T-helper 9 cell (primary cell): Measurements from ENCODE around the gene ZNF469.
"Not testable (repeated sequence)": the region's sequence is repeated elsewhere in the genome, so short reads cannot be mapped to it uniquely, and the experiment has no call there.

Experiments used
- DNase-seq: peaks from one replicate; pipeline ENCODE4 v3.0.0-alpha.2; 2020

The ZNF469 gene

DNA sequence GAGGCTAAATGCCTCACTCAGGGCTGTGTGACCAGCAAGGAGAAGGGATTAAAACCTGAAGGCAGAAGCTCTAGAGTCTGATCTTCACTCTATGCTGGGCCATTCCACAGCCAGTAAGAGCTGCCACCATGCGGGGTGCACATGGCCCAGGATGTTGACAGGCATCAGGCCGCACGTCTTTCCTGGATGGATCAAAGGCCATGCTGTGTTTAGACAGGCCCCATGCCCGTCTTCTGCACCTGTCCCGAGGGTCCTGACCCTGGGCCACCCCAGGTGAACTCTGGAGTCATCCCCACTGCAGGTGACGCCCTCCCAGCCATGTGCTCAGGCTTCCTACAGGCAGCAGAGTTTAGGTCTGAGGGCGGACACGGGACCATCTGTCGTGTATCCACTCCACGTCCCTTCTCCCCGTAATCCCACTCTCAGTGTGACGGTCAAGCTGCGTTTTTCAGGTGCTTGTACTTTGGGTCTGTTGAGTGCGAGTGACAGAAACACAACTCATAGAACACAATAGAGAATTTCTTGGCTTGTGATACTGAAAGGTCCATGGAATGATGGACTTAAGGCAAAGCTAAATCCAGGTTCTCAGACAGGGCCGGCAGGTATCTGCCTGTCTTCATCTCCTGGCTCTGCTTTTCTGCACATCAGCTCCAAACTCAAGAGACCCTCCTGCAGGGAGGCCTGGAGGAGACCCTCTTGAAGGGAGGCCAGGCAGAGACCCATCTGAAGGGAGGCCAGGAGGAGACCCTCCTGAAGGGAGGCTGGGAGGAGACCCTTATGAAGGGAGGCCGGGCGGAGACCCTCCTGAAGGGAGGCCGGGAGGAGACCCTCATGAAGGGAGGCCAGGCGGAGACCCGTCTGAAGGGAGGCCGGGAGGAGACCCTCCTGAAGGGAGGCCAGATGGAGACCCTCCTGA, 13.2 kb downstream of the ZNF469 start:
- DNase-seq, result no peak

DNA sequence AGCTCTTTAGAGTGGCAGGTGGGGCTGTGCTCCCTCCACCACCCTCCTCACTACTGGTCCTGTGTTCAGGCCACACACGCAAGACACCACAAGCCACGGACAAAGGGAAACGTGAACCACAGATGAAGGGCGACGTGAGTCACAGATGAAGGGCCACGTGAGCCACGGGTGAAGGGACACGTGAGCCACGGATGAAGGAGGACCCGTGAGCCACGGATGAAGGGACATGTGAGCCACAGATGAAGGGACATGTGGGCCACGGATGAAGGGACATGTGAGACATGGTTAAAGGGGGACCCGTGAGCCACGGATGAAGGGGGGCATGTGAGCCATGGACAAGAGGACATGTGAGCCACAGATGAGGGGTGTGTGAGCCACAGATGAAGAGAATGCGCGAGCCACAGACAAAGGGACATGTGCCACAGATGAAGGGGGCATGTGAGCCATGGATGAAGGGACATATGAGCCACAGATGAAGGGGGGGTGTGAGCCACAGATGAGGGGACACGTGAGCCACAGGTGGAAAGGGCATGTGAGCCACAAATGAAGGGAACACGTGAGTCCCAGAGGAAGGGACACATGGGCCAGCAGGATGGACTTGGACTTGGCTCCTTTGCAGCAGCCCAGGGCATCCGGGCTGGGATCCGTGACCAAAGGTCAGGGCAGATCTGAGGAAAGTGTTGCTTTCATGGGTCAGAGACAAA, 15.6 kb downstream of the ZNF469 start:
- DNase-seq, result no peak

DNA sequence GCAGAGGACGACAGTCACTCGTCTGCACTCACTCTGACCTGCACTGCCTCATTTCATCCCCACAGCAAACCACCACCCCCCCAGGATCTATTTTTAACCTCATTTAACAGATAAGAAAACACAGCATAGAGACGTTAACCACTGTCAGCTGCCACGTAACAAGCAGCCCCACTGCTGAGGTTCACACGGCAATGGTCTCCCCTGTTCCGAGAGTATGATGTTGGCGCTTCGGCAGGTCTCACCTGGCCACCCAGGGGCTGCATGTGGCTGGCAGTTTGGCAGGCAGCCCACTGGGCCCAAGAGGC, 16.1 kb downstream of the ZNF469 start:
- no peak for DNase-seq

DNA sequence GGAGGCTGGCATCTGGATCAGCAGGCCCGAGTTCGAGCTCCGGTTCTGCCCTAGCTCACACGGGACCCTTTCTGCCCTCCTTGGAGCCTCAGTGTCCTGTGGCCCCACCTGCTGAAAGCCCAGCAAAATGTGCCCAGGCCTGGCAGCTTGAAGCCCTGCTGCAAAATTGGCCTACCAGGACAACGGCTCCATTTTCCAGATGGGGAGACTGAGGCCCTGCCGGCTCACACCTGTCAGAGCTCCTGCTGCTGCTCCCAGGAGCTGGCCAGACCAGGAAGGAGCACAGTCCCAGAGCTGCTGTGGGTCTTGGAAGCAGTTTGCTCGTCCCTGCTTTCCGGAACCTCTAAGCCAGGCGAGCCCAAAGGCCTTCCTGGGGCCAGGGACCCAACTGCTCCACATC, 17.4 kb downstream of the ZNF469 start:
- DNase-seq, result no peak

DNA sequence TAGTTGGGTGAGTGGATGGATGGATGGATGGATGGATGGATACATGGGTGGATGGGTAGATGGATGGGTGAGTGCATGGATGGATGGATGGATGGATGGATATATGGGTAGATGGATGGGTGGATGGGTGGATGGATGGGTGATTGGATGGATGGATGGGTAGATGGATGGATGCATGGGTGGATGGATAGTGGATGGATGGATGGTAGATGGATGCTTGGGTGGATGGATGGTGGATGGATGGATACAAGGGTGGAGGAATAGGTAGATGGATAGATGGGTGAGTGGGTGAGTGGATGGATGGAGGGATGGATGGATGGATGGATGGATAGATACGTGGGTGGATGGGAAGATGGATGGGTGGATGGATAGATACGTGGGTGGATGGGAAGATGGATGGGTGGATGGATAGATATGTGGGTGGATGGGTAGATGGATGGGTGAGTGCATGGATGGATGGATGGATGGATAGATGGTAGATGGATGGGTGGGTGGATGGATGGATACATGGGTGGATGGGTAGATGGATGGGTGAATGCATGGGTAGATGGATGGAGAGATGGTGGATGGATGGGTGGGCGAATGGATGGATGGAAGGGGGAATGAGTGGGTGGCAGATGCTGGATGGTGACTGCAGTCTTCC, 19.0 kb downstream of the ZNF469 start:
- no peak for DNase-seq

DNA sequence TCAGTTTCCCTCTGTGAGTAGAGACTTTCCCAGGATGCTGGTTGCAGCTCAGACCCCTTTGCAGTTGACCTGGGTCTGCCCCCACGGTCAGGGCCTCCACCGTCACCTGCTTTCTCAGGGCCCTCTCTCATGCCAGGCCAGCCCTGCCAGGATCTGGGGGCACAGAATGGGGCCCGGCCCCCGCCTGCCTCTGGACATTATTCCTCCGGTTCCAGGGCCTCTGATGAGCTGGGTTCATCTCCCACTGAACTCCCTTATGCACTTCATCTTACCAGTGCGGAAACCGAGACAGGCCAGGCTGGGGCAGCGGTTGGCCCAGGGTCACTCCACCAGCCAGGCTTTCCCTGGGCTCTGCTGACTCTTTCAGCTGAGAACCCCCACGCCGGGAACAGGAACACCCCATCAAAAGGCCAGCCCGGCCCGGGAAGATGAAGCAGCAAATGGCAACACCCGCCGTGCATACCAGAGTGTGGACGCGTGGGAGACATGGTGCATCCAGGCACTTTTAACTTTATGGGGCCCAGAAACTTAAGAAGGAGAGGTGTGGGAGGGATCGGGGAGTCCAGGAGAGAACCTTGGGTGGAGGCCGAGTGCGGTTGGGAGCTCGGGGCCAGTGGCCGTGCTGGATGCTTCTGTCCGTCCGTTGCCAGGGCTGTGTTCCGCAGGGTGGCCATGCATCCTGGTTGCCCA, 19.9 kb downstream of the ZNF469 start:
- no peak for DNase-seq

DNA sequence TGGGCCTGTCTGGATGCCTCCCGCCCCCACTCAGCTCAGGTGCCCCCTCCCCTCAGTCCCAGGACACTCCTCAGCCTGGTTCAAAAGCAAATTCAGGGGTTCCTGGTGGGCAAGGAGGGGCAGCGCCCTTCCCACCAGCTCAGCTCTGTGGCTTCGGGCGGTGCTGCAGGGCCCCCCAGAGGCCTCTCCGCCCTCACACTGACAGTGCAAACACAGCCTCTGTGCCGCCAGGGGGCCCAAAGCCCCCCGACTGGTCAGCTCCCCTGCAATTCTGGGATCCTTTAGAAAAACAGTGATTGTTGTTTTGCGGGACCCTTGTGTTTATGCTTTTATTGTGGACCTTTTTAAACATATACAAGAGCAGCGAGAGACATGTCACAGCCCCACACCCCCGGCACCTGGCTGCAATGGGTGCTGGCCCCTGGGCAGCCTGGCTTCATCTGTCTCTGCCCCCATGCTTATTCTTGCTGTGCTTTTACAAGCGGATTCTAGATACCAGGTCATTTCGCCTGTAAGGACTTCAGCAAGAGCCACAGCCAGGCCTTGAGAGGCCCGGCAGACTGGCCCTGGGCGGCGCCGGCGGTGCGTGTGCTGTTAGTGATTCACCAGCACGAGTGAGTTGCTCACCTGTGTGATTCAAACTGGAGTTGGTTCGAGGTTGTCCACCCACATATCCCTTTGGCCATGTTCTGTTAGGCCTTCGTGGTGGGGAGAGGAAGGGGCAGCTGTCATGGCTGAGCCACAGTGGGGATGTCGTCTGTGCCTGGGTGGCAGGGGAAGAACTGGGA, 21.2 kb downstream of the ZNF469 start:
- DNase-seq, result no peak

DNA sequence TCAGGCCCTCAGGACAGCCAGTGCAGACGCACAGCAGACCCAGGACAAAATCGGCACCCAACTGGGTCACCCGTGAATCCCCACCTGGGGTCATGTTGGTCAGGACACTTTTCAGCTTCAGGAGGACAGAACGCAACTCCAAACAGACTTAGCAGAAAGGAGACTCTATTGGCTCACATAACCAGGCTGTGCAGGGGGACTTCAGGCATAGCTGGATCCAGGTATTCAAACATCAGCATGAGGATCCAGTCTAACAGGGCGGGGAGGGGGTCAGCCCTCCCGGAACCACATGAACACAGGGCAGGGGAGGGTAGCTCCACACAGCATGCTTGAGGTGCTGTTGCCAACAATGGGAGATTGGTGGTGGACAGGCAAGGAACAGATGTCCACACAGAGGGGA, 22.0 kb downstream of the ZNF469 start:
- no peak for DNase-seq

DNA sequence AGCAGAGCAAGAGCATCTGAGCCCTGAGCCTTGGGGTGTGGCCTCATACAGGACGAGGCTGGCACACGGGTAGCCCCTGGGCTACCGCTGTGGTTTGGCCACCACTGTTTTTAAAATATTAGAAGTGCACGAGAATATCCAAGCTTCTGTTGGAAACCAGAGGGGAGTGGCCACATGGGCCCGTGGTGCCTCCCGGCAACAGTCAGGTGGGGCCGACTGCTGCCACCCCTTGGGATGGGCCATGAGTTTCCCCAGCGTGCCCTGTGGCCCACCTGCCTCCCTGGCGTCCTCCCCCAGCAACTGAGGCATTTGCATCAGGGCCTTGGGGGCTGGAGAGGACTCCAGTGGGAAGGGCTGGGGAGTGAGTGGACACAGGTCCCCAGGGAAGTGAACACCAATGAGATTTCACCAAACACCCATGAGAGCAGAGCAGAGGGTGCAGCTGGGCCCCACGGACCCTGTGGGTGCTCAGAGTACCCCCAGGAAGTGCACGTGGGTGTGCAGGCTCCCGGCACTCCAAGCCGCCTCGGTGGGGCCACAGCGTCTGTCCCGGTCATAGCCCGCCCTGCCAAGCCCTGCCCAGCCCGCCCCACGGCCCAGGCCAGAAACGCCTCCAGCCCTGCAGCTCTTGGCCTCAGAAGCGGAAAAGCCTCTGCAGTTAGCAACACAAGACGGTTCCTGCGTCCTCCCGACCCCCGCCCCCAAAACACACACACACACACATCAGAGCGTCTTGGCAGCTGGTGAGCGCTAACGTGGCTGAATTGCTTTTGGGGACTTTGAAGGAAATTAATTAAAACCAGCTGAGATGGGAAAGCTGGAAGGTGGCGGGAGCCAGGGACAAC, 22.7 kb downstream of the ZNF469 start:
- no peak for DNase-seq

DNA sequence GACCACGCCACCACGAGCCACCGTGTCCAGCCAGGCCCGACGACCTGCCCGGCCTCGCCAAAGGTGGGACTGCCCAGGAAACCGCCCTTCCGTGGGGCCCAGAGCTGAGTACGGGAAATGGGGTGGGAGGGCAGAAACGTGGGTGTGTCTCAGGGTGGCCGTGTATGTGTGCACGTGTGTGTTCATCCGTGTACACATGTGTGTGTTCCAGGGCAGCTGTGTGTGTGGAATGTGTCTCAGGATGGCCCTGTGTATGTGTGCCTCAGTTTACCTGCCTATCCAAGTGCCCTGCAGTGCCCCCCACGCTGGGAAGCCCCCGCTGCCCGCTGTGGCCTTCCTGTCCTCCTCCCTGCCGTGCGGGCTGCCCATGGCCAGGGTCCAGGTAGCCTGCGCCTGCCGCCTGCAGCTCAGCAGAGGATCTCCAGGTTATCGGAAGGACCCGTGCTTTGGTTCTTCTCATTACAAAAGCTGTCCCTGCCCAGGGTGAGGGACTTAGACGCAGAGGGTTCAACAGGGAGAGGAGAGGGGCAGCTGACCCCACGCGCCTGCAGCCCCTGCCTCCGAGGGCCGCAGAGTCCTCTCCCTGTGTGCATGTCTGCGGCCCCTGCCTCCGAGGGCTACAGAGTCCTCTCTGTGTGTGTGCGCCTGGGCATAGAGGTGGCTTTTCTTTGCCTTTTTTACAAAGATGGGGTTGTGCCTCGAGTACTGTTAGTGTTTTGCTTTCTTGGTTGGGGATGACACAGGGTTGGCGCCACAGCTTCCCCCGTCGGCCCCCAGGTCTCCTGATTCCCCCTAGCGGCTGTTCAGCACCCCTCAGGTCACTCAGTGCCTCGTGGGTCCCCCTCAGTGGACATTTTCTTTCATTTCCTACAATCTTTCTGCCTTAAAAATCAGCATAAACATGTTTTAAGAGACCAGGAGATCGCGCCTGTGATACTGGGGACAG, 23.6 kb downstream of the ZNF469 start:
- DNase-seq, result no peak

DNA sequence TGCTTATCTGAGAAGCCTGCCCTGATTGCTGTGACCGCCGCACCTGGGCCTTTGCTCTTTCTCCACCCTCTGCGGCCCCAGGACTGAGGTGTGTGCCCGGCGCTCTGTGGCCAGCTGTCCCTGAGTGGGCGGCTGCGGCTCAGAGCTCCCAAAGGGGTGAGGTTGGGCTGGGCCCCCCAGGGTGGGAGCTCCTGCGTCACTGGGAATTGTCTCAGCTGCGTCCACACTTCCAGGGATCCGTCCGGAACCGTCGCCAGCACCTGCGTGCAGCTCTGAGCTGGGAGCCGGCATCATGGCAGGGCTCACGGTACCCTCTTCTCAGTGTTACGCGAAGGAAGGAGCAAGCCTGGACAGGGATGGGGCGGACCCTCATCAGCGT, 24.3 kb downstream of the ZNF469 start:
- DNase-seq, result no peak

DNA sequence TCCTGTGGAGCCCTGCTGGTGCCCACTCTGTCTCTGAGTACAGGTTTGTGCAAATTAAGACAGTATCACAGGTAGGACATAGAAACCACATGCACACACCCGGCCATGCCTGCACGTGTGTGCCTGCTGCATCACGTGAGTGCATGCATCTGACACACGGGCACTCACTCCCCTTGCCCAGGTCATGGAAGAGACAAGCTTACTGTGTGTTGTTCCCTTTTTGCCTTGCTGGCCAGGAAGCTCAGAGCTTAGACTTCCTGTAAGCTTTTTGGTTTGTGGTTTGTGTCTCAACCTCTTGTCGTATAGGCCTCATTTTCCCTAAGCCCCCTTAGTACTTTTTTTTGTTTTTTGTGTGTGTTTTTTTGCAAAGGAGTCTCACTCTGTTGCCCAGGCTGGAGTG, 25.0 kb downstream of the ZNF469 start:
- DNase-seq, result no peak

DNA sequence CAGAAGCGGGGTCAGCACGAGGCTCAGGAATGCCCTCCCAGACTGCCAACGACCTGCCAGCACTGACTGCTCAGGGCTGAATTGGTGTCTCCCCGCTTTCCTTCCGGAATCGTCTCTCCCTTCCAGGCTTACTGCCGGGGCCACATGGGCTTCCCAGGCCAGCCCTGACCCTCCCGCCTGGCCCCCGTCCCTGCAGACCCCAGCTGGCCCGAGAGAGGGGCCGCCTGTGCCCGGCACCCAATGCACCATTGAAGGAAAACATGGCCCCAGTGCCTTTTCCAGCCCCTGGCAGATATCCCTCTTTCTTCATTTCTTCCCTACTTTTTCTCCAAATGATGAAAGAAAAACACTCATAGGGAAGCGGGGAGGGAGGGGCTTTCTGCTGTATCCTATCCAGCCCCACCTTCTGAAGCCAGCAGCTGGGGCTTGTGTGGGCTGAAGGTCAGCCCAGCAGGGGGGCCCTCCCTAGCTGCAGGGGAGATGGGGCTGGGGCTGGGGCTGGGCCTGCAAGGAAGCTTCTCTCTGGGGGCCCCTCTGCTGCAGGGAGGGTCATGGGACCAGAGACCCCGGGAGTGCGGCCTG, 25.9 kb downstream of the ZNF469 start:
- DNase-seq, result no peak

DNA sequence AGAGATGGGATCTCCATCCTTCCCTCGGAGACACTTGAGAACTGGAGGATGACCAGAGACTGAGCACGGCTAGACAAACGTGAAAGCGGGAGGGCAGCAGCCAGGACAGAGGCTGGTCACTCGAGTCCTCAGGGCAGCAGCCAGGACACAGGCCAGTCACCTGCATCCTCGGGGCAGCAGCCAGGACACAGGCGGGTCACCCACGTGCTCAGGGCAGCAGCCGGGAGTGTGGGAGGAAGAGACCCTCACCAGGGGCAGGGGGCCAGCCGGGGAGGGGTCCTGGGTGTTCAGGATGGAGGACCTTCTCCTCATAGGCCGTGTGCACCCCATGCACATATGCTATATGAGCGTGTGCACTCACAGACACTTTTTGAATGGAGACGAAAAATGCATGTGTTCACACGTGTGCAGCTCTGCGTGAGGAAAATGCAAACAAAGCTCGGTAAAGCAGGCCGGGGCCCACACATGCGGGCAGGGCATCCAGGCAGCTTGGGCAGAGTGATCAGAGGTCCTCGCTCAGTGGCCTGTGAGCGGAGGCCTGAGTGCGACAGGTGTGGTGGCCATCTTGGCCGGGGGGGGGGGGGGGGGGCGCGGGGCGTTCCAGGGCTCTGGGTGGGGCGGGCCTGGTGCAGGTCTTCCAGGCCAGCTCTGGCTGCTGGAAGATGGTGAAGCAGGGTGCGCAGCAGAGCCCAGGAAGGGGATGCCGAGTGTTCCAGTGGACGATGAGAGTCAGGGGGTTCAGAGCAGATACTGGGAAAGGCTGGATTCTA, 26.7 kb downstream of the ZNF469 start:
- DNase-seq, result no peak

DNA sequence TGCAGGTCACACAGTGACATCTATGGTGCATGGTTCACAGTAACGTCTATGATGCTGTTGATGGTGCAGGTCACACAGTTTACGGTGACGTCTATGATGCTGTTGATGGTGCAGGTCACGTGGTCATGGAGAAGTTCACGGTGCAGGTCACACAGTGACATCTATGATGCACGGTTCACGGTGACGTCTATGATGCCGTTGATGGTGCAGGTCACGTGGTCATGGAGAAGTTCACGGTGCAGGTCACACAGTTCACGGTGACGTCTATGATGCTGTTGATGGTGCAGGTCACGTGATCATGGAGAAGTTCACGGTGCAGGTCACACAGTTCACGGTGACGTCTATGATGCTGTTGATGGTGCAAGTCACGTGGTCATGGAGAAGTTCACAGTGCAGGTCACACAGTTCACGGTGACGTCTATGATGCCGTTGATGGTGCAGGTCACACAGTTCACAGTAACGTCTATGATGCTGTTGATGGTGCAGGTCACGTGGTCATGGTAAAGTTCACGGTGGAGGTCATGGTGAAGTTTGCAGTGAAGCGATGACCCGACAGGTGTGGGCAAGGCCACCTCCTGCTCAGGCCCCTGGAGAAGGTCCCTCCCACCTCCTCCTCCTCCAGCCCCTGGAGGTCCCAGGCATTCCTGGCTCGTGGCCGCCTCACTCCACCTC, 27.7 kb downstream of the ZNF469 start:
- not testable (repeated sequence) for DNase-seq

DNA sequence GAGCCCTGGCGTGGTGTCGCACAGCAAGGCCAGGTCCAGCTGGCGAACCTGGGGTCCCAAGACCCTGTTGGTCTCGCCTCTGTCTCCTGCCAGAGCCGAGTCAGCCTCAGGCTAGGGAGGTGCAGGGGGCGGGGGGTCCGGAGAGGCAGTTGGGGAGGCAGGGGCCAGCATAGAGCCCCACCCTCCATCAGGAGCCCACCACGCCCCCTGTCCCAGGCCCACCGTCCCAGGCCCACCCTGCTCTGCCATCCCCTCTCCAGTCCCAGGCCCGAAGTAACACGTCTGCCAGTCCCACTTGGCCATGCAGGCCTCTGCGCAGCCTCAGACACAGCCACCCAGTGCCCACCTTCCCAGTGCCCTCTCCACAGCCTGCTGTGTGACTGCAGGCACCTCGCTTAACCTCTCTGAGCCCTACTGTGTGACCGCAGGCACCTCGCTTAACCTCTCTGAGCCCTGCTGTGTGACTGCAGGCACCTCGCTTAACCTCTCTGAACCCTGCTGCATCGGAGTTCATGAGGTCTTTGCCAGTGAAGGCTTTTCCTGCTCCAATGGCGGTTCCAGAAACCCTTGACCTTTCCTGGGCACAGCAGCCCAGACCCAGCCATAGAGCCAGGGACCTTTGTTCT, 29.3 kb downstream of the ZNF469 start:
- no peak for DNase-seq

DNA sequence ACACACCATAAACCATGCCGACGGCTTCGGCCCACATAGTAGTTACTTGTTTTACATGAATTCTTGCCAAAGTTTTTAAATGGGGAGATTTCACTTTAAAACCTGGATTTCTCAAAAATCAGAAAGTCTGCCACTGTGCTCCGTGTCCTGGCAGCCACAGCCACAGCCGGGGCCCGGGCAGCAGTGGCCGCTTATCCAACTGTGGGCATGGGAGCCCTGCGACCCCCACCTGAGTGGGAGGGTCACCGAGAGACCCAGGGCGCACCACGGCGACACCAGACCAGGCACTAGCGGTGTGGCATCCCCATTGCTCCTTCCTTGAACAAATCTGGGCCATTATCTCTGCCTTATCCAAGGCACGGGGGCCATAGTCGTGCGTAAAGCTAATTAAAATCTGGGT, 30.0 kb downstream of the ZNF469 start:
- DNase-seq, result no peak

DNA sequence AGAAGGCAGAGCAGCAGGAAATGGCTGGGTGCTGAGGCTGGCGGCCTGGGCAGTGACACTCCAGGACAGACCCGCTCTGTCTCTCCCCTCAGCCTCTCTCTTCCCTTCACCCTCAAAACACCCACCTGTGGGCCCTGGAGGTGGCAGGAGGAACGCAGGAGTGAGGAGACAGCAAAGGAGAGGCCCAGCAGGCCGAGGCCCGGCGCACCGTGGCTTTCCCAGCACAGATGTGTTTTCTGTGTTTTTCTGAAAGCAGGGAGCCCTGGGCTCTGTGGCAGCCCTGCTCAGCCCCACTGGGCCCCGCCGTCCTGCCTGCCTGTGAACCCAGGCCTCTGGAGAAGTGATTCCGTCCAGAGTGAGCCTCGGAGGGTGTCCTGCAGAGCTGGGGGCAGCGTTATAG, 30.5 kb downstream of the ZNF469 start:
- DNase-seq, result no peak
